ENCODE results near the gene NECTIN2.
A peak's percentile ranks its signal among the peaks of the same experiment; 100 is the strongest.
"Not testable (repeated sequence)": the region's sequence is repeated elsewhere in the genome, so short reads cannot be mapped to it uniquely, and the experiment has no call there.

NECTIN2 gene

DNA sequence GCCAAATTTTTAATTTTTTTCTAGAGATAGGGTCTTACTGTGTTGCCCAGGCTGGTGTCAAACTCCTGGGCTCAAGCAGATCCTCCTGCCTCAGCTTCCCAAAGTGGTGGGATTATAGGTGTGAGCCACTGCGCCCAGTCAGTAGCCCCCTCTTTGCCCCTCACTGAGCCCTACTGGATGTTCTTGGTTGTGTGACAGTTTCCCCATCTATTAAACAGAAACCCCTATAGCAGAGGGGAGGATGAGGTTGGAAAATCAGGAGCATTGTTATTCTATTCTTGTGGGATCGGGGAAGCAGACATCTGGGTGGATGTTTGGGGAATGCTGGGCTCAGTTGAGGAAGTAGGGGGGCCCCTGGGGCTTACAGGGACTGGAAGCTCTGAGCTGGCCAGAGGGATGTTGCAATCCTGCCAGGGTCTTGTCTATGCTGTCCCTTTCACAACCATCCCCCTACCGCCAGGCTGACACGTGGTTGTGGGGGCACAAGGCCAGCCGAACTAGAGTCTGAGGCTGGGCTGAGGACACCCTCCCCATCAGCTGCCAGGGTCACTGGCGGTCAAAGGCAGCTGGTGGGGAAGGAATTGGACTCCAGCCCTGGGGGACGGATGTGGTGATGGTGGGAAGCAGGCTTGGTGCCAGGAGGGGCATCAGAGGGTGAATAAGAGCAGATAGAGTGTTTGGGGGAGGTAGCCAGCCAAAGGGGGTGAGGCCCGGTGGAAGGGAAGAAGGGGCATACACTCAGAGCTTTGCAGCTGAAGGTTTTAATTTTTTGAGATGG, 79.2 kb downstream of the NECTIN2 start:
- H3K4me3 ChIP-seq (ENCODE audit: control insufficient read depth, low read depth, low read length), result no peak overlapping the region
- TF ChIP-seq, protein P1, sequence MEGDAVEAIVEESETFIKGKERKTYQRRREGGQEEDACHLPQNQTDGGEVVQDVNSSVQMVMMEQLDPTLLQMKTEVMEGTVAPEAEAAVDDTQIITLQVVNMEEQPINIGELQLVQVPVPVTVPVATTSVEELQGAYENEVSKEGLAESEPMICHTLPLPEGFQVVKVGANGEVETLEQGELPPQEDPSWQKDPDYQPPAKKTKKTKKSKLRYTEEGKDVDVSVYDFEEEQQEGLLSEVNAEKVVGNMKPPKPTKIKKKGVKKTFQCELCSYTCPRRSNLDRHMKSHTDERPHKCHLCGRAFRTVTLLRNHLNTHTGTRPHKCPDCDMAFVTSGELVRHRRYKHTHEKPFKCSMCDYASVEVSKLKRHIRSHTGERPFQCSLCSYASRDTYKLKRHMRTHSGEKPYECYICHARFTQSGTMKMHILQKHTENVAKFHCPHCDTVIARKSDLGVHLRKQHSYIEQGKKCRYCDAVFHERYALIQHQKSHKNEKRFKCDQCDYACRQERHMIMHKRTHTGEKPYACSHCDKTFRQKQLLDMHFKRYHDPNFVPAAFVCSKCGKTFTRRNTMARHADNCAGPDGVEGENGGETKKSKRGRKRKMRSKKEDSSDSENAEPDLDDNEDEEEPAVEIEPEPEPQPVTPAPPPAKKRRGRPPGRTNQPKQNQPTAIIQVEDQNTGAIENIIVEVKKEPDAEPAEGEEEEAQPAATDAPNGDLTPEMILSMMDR (IDR thresholded peaks at IDR 0.05; ENCODE audit: control insufficient read depth, insufficient read depth, low read depth, low read length, missing control alignments), result no peak
- DNase-seq (ENCODE audit: low read depth), result peak; percentile 29

DNA sequence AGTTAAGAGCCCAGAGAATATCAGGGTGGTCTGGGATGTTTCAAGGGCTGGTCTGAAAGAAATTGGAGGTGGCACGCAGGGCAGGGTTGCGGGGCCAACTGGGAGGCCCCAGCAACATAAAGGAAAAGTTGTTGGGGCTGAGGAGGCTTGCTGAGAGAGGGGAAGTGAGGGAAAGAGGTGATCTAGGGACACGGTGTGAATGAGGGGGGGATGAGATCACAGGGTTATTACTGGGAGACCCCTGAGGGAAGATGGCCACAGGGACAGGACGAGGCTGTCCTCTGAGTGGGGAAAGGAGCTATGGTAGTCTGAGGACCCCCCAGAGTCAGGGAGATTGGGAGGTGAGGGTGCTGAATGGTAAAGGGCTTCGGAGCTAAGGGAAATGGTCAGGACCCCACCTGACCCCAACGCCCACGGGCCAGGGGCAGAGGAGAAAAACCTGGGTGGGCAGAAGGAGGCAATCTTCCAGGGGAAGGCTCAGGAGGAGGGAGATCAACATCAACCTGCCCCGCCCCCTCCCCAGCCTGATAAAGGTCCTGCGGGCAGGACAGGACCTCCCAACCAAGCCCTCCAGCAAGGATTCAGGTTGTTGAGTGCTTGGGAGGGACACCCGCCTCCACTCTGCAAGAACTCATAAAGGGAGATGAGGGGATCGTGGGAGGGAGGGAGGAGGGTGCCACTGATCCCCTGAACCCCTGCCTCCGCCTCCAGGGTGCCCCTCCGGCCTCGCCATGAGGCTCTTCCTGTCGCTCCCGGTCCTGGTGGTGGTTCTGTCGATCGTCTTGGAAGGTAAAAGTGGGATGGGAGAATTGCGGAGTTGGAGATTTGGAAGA, 80.4 kb downstream of the NECTIN2 start:
- DNase-seq (ENCODE audit: low read depth), result not testable (repeated sequence)
- H3K4me3 ChIP-seq (ENCODE audit: control insufficient read depth, low read depth, low read length), result peak overlapping the region; percentile 25

DNA sequence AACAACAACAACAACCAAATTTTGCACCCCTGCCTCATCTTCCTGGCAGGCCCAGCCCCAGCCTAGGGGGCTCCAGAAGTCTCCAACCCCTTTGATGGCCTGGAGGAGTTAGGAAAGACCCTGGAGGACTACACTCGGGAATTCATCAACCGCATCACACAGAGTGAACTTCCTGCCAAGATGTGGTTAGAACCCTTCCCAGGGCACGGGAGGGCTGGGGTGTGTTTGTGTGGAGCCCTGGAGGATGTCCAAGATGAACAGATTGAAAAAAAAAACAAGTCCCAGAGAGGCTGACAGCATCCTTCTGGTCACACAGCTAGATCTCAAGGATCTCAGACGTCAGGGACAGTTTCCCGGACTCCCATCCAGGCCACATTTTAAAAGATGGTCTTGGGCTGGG, 81.6 kb downstream of the NECTIN2 start:
- no peak overlapping the region for H3K4me3 ChIP-seq (ENCODE audit: control insufficient read depth, low read depth, low read length)
- DNase-seq (ENCODE audit: low read depth), result no peak

DNA sequence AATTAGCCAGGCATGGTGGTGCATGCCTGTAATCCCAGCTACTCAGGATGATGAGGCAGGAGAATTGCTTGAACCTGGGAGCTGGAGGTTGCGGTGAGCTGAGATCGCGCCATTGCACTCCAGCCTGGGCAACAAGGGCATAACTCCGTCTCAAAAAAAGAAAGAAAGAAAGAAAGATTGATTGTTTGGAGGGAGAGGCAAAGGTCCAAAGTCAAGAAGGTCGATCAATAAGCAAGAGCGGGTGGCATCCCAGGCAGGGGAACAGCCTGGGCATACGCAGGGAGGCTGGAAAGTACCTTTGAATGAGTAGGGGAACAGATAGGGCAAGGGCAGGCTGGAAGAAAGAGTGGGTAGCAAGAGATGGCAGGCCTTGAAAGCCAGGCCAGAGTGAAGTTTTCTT, 84.0 kb downstream of the NECTIN2 start:
- TF ChIP-seq, protein P1 (IDR thresholded peaks at IDR 0.05; ENCODE audit: control insufficient read depth, insufficient read depth, low read depth, low read length, missing control alignments), result no peak
- H3K4me3 ChIP-seq (ENCODE audit: control insufficient read depth, low read depth, low read length), result no peak overlapping the region
- DNase-seq (ENCODE audit: low read depth), result no peak

More for the DNA sequence above, 81.6 kb downstream of the NECTIN2 start:
- TF ChIP-seq, protein P1 (IDR thresholded peaks at IDR 0.05; ENCODE audit: control insufficient read depth, insufficient read depth, low read depth, low read length, missing control alignments), result no peak

DNA sequence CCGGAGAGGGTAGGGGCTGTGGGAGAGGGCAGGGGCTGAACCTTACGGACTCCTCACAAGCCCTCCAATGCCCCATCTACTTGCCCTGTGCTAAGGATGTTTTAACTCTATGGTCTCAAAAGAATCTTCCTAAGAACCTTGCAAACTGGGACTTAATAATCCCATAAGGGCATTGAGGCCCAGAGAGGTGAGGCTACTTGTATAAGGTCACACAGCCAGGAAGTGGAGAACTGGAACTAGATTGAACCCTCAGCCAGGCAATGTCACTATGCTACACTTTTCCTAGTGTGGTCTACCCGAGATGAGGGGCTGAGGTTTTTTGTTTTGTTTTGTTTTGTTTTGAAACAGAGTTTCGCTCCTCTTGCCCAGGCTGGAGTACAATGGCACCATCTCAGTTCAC, 85.4 kb downstream of the NECTIN2 start:
- TF ChIP-seq, protein P1 (IDR thresholded peaks at IDR 0.05; ENCODE audit: control insufficient read depth, insufficient read depth, low read depth, low read length, missing control alignments), result no peak
- no peak overlapping the region for H3K4me3 ChIP-seq (ENCODE audit: control insufficient read depth, low read depth, low read length)

More for the DNA sequence above, 85.4 kb downstream of the NECTIN2 start:
- DNase-seq (ENCODE audit: low read depth), result no peak

Measured in AG09309 (cell line).